Stimulated activated naive B cell treated with anti-CD40 and anti-IgM and Interleukin-4, amounts not matched to agents 10 μg/mL and 1 μg/mL and 100 μg/mL, for 72 hours (primary cell): ENCODE data around the gene PREX1.

Experiments used
- ATAC-seq, 2 donors: fragments of 150-1000 bp; cut with Tn5 transposase; replicated peaks; 2 replicates each; pipeline ENCODE4 v1.10.0; 2021; ENCODE audit warnings: moderate library complexity in 1 of 2
- DNase-seq: peaks from one replicate; pipeline ENCODE4 v3.0.0; 2021
- H3K27ac Mint-ChIP-seq: one replicate; pipeline ENCODE4 v1.8.0; 2022; ENCODE audit warnings: mild to moderate bottlenecking, mixed read lengths
- H3K27me3 Mint-ChIP-seq, 2 donors: one replicate each; pipeline ENCODE4 v1.8.0; 2022; ENCODE audit warnings: mixed read lengths in 2 of 2
- H3K36me3 Mint-ChIP-seq, 2 donors: one replicate each; pipeline ENCODE4 v1.8.0; 2022; ENCODE audit warnings: mixed read lengths in 2 of 2, mild to moderate bottlenecking in 1 of 2
- H3K4me1 Mint-ChIP-seq, 2 donors: one replicate each; pipeline ENCODE4 v1.8.0; 2022; ENCODE audit warnings: mixed read lengths in 2 of 2, mild to moderate bottlenecking in 1 of 2
- H3K4me3 Mint-ChIP-seq, 2 donors: one replicate each; pipeline ENCODE4 v1.8.0; 2022; ENCODE audit warnings: mild to moderate bottlenecking in 2 of 2, mixed read lengths in 2 of 2, moderate library complexity in 1 of 2
- H3K9me3 Mint-ChIP-seq, 2 donors: one replicate each; pipeline ENCODE4 v1.8.0; 2022; ENCODE audit warnings: mixed read lengths in 2 of 2, mild to moderate bottlenecking in 1 of 2

Gene PREX1

GRCh38 chr20:48804300-48804980, 23.4 kb downstream of the PREX1 start:
- no peak for ATAC-seq
- Mint-ChIP-seq H3K4me3 (no peak overlapping the region), H3K27ac (peak overlapping the region; percentile 68), H3K36me3 (peaks cover 27 to 52% of the 10 kb centered on the region in 2 donors), H3K9me3 (peaks cover 0 to 7% of the 10 kb centered on the region in 2 donors), H3K27me3 (no peaks in the 10 kb centered on the region), H3K4me1 (peaks cover 54 to 59% of the 10 kb centered on the region in 2 donors)
- DNase-seq, result no peak

GRCh38 chr20:48803176-48804053, 24.4 kb downstream of the PREX1 start:
- Mint-ChIP-seq H3K36me3 (peaks cover 21 to 46% of the 10 kb centered on the region in 2 donors), H3K27me3 (no peaks in the 10 kb centered on the region), H3K9me3 (peaks cover 0 to 7% of the 10 kb centered on the region in 2 donors), H3K27ac (peak overlapping the region; percentile 20), H3K4me3 (no peak overlapping the region), H3K4me1 (peaks cover 53 to 59% of the 10 kb centered on the region in 2 donors)
- DNase-seq (no peak), ATAC-seq (no peak)

- H3K9me3 Mint-ChIP-seq, result peaks cover 0 to 7% of the 10 kb centered on the region in 2 donors
These were observed 25.2 kb downstream of the PREX1 start for GRCh38 chr20:48802647-48803046.

GRCh38 chr20:48802216-48802615, 25.6 kb downstream of the PREX1 start:
- H3K4me1 Mint-ChIP-seq, result peaks cover 62 to 68% of the 10 kb centered on the region in 2 donors

More at GRCh38 chr20:48802647-48803046, 25.2 kb downstream of the PREX1 start:
- Mint-ChIP-seq H3K27ac (no peak overlapping the region), H3K27me3 (no peaks in the 10 kb centered on the region), H3K4me3 (no peak overlapping the region), H3K4me1 (peaks cover 60 to 63% of the 10 kb centered on the region in 2 donors), H3K36me3 (peaks cover 21 to 38% of the 10 kb centered on the region in 2 donors)
- ATAC-seq (no peak), DNase-seq (no peak)

DNA sequence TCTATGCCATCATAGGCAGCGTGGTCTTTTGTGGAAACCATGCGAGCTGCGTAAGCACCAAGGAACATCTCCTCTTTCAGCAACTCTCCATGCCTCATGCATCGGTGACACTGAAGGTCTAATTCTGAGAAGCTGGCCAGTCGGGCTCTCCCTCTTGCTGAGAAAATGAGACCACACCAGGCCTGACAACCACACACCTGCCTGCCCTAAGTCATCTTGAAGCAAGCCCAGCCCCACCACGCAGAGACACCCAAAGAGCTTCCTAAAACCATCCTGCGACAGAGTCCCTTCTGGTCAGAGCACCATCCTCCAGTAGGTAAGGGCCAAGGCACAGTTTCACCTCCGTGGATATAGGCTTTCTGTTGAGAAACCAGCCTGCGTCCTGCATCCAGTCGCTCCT, 26.6 kb downstream of the PREX1 start:
- H3K36me3 Mint-ChIP-seq, result peaks cover 17 to 26% of the 10 kb centered on the region in 2 donors
- peaks cover 56 to 66% of the 10 kb centered on the region in 2 donors for H3K4me1 Mint-ChIP-seq
- H3K27ac Mint-ChIP-seq, result peak overlapping the region; percentile 42
- DNase-seq (no peak), ATAC-seq (peak in 1 of 2 donors; percentile 18)
- no peaks in the 10 kb centered on the region for H3K27me3 Mint-ChIP-seq
- no peak overlapping the region for H3K4me3 Mint-ChIP-seq
- H3K9me3 Mint-ChIP-seq, result peaks cover 0 to 2% of the 10 kb centered on the region in 2 donors

More at GRCh38 chr20:48802216-48802615, 25.6 kb downstream of the PREX1 start:
- Mint-ChIP-seq H3K9me3 (peaks cover 0 to 4% of the 10 kb centered on the region in 2 donors), H3K4me3 (no peak overlapping the region), H3K36me3 (peaks cover 21 to 34% of the 10 kb centered on the region in 2 donors), H3K27ac (no peak overlapping the region), H3K27me3 (no peaks in the 10 kb centered on the region)
- no peak for ATAC-seq
- DNase-seq, result no peak

- Mint-ChIP-seq H3K36me3 (peaks cover 13 to 26% of the 10 kb centered on the region in 2 donors), H3K4me1 (peaks cover 56 to 72% of the 10 kb centered on the region in 2 donors), H3K27me3 (no peaks in the 10 kb centered on the region), H3K9me3 (peaks cover 0 to 2% of the 10 kb centered on the region in 2 donors), H3K4me3 (no peak overlapping the region), H3K27ac (no peak overlapping the region)
- no peak for ATAC-seq
- no peak for DNase-seq
These were observed 27.6 kb downstream of the PREX1 start for GRCh38 chr20:48800177-48800576.

DNA sequence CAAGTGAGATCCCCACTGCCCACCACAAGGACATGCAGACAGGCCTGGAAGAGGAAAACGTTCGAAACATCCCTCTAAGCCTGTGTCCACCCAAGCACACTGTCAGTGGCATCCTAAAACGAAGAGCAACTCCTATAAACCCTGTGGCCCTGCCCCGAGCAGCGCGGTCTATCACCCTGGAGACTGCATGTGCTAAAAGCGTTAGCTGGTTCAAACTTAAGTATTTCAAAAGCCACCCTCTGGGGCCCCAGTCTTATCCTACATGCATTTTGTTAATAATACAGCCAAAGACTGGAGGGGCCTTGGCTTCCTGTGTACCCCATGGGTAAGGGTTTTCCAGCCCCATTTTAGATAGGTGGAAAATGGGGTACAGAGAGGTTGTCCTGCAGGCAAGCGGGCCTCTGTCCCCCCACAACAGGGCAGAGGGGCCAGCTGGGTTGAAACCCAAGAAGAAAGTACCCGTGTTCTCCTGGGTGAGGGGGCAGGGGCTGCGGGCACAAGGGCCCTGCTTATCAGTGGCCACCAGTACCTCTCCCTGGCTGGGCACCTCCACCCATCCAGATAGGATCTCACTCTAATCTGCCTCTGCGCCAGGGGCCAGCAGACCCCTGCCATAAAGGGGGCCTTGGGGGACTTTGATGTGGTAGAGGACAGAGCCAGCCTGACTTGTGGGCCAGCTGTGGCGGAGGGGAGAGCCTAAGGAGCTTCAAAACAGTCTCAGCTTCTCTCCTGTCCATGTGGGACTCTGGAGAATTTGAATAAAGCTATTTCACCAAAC, 28.3 kb downstream of the PREX1 start:
- Mint-ChIP-seq H3K4me1 (peaks cover 55 to 73% of the 10 kb centered on the region in 2 donors), H3K27ac (peak overlapping the region; percentile 76), H3K9me3 (peaks cover 0 to 2% of the 10 kb centered on the region in 2 donors), H3K36me3 (peaks cover 10 to 20% of the 10 kb centered on the region in 2 donors), H3K4me3 (no peak overlapping the region), H3K27me3 (no peaks in the 10 kb centered on the region)
- no peak for ATAC-seq
- no peak for DNase-seq

- DNase-seq, result no peak
- H3K36me3 Mint-ChIP-seq, result peaks cover 4 to 13% of the 10 kb centered on the region in 2 donors
- no peaks in the 10 kb centered on the region for H3K27me3 Mint-ChIP-seq
- peaks cover 49 to 69% of the 10 kb centered on the region in 2 donors for H3K4me1 Mint-ChIP-seq
- H3K4me3 Mint-ChIP-seq, result peak overlapping the region in 1 of 2 donors; percentile 14
- peak overlapping the region; percentile 77 for H3K27ac Mint-ChIP-seq
- ATAC-seq, result no peak
- peaks cover 0 to 2% of the 10 kb centered on the region in 2 donors for H3K9me3 Mint-ChIP-seq
These were observed 29.7 kb downstream of the PREX1 start for GRCh38 chr20:48797850-48798747.

DNA sequence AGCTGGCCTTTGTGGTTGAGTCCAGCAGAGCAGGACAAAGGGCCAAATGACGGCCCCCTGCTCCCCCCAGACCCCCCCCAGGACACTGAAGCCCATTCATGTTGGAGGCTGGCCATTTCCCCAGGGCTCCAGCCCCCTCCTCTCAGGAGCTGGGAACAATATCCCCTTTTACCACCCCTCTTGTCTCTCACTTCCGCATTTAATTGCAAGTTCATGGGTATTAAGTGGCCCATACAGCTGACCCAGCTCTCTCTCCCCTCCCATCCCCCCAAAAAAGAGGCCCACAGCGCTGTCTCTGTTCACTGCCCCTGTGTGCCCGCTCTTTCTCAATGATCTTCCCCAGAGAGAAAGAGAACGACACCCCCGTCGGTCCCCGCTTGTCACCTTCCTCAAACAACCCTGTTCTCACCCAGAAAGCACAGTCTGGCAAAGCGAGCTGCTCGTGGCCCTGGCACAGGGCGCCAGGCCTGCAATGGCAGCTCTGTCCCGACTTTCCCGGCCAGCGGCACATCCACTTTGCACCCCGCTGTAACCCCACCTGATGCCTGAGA, 30.4 kb downstream of the PREX1 start:
- DNase-seq (no peak), ATAC-seq (peak in 1 of 2 donors; percentile 27)
- peaks cover 5 to 16% of the 10 kb centered on the region in 2 donors for H3K36me3 Mint-ChIP-seq
- peak overlapping the region; percentile 77 for H3K27ac Mint-ChIP-seq
- peaks cover 44 to 62% of the 10 kb centered on the region in 2 donors for H3K4me1 Mint-ChIP-seq
- H3K4me3 Mint-ChIP-seq, result peak overlapping the region in 1 of 2 donors; percentile 41
- peaks cover 0 to 4% of the 10 kb centered on the region in 2 donors for H3K9me3 Mint-ChIP-seq
- no peaks in the 10 kb centered on the region for H3K27me3 Mint-ChIP-seq

- peaks cover 40 to 52% of the 10 kb centered on the region in 2 donors for H3K4me1 Mint-ChIP-seq
- H3K36me3 Mint-ChIP-seq, result peaks cover 2 to 8% of the 10 kb centered on the region in 2 donors
- peaks cover 0 to 2% of the 10 kb centered on the region in 2 donors for H3K9me3 Mint-ChIP-seq
- no peak overlapping the region for H3K27ac Mint-ChIP-seq
- no peak for DNase-seq
- ATAC-seq, result no peak
- H3K4me3 Mint-ChIP-seq, result no peak overlapping the region
- H3K27me3 Mint-ChIP-seq, result no peaks in the 10 kb centered on the region
These were observed 32.1 kb downstream of the PREX1 start for GRCh38 chr20:48795732-48796131.

- DNase-seq, result no peak
- Mint-ChIP-seq H3K36me3 (peaks cover 2 to 8% of the 10 kb centered on the region in 2 donors), H3K4me1 (peaks cover 48 to 51% of the 10 kb centered on the region in 2 donors), H3K9me3 (peaks cover 0 to 2% of the 10 kb centered on the region in 2 donors), H3K27ac (peak overlapping the region; percentile 63), H3K27me3 (no peaks in the 10 kb centered on the region), H3K4me3 (no peak overlapping the region)
- ATAC-seq, result no peak
These were observed 32.9 kb downstream of the PREX1 start for GRCh38 chr20:48794816-48795457.

- Mint-ChIP-seq H3K27ac (no peak overlapping the region), H3K9me3 (peaks cover 0 to 2% of the 10 kb centered on the region in 2 donors), H3K4me3 (no peak overlapping the region), H3K36me3 (peaks cover 2 to 8% of the 10 kb centered on the region in 2 donors), H3K27me3 (no peaks in the 10 kb centered on the region), H3K4me1 (peaks cover 45 to 51% of the 10 kb centered on the region in 2 donors)
- no peak for ATAC-seq
- no peak for DNase-seq
These were observed 33.4 kb downstream of the PREX1 start for GRCh38 chr20:48794360-48794759.
